Left renal pelvis (tissue), 4 donors: ENCODE results near the gene MAD1L1. TPM values are rescaled to one million over a fixed set of nuclear protein-coding genes. Genes with fewer than 3 reads are reported as not detected.

Source experiments
- DNase-seq, 4 donors: peaks; one replicate each; pipeline ENCODE4 v3.0.0-alpha.2; 2013; ENCODE audit warnings: low read depth in 4 of 4, low spot score in 3 of 4
- polyA plus RNA-seq, 4 donors: library from polyadenylated mRNA; unstranded; fragments of 120-200 nt; gene quantifications; one replicate each; pipeline ENCODE4 v1.2.1, GENCODE V29; 2013; ENCODE audit not compliant: insufficient read length in 4 of 4

MAD1L1 gene
- polyA plus RNA-seq, 4 donors, result 18.9 to 24.5 (median 21.3) TPM

DNA sequence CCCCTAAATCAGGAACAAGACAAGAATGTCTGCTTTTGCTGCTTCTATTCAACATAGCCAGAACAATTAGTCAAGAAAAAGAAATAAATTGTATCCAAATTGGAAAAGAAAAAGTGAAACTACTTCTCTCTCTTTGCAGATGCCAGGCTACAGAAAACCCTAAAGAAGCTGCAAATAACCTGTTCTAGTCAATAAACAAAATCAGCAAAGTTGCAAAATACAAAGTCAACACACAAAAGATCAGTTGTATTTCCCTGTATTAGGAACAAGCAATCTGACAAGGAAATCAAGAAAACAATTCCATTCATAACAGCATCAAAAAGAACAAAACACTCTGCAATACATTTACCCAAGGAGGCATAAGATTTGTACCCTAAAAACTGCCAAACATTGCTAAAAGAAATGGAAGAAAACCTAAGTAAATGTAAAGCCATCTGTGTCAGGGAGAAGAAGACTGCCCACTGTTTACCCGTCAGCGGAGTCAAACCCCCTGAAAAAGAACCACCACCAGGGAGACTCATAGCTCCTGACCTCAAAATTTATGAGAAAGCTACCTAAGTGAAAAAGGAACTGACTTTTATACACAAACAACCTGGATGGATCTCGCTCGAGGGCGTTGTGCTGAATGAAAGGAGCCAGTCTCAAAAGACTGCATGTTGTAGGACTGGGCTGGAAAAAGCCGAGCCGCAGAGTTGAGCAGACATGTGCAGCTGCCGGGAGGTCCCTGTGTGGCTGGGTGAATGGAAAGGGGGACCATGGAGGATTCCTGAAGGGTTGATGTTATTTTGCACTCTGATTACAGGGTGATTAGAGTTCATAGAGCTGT is 263.1 kb downstream of the MAD1L1 start:
- no peak for DNase-seq

DNA sequence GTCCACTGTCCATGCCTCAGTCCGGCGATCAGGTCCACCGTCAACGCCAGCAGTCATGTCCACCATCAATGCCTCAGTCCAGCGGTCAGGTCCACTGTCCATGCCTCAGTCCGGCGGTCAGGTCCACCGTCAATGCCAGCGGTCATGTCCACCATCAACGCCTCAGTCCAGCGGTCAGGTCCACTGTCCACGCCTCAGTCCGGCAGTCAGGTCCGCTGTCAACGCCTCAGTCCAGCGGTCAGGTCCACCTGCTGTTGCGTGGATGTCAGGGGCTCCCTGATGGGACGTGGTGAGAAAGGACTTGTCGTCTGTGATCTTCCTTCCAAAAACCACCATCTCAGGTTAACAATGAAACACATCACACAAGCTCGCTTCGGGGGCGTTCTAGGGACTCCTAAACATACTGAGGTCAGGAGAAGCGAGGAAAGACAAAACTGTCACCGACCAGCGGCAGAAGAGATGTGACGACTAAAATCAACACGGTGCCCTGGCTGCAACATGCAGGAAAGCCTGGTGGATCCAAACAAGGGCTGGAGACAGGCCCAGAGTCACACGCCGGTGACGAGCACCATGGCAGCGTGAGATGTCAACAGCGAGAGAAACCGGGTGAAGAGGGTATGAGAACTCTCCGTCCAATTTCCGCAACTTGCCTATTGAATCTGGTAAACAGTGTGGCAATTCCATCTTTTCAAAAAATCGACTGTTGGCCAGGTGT is 264.2 kb downstream of the MAD1L1 start:
- DNase-seq, result no peak

DNA sequence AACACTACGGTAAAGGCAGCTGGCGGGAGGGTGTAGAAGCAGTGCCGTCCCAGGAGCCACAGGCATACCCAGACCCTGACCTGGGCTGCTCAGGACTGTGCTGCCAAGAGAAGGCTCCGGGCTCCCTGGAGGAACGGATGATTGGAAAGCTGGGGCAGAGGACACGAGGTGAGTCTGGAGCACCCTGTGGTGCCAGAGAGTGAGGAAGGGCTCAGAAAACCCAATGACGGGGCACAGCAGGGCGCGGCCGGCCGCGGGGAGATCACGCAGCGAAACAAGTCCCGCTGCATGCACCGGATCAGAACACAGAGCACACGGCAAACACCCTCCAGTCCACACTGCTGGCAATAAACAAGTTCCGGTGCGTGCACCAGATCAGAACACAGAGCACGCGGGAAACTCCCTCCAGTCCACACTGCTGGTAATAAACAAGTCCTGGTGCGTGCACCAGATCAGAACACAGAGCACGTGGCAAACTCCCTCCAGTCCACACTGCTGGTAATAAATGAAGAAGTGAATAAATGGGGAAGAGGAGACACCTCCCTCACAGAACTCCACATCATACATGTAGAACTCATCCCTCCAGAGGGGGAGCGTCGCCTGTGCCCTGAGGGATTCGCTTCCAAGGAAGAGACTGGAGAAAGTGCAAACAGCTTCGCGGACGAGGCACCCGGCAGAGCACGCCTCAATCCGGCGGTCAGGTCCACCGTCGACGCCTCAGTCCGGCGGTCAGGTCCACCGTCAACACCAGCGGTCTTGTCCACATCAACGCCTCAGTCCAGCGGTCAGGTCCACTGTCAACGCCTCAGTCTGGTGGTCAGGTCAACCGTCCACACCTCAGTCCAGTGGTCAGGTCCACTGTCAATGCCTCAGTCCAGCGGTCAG is 265.0 kb downstream of the MAD1L1 start:
- DNase-seq, result no peak

DNA sequence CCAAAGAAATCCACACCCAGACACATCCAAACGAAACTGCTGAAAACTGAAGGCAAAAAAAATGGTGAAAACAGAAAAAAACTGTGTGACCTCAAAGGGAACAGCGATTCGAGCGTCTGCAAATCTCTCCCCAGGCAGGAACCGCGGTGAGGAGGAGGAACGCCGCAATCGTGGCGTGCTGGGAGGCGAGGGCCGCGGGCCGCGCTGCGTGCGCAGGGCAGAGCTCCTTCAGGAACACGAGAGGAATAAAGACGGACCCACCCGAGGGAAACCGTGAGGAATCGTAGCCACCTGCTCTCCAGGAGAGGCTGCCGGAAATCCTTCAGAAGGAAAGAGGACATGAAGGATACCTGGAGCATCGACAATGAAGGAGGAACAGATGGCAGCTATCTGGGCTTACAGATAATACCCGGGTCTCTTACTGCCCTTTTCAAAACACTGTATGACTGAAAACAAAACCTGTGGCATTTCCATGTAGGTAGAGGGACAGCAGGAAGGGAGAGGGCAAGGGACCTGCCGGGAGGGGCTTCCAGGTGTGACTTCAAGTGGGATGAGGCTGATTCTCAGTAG is 266.0 kb downstream of the MAD1L1 start:
- DNase-seq, result no peak

DNA sequence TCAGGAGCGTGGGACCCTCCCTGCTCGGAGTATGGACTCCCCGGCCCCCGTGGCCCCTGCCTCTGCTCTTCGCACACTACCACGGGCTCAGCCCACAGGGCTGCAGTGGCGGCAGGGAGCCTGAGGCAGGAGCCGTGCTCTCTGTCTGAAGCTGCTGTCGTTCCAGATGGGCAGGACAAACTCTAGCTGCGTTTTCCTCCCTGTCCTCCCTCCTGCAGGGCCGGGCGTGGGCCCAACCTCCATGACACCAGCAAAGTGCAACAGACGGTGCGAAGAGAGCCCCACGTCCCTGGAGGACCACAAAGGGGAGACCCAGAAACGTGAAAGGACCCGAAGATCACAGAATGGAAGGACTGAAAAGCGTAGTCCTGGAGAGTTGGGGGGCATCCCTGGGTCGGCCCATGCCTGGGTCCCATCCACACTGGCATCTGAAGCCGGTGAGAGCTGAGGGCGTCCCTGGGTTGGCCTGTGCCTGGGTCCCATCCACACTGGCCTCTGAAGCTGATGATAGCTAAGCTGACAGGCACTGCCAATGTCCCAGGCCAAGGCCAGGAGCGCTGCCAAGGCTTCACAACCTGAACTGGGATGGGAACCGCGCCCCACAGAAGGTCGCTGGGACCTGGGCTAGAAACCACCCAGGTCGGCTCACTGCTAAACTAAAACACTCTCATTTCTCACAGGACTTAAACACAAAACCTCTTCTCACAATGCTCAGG is 267.0 kb downstream of the MAD1L1 start:
- DNase-seq, result no peak

DNA sequence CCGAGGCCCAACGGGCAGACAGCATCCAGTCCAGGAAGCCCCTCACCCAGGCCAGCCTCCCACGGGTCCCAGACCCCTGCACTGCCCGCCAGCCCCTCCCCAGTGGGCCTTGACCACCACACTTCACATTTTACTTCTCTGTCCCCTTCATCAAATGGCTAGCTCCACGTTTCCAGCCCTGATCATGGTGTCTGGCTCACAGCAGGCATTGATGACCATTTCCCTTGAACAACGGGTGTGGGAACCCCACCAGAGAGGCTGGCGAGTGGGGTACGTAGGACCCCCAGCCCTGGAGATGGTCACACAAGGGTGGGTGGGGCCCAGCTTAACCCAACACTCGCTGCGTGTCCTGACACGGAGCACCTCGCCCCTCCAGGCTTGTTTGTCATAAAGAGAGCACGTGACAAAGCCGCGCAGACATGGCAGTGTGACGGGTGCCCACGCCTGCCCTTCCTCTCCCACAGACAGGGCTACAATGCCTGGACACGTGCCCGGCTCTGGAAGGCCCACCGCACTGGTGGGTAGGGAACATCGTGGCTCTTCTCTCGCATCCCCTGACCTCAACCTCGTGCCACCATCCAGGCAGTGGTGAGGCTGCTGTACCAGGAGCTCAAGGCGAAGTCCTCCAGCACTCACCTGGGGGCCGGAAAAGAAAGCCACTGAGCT is 267.7 kb downstream of the MAD1L1 start:
- DNase-seq, result no peak

DNA sequence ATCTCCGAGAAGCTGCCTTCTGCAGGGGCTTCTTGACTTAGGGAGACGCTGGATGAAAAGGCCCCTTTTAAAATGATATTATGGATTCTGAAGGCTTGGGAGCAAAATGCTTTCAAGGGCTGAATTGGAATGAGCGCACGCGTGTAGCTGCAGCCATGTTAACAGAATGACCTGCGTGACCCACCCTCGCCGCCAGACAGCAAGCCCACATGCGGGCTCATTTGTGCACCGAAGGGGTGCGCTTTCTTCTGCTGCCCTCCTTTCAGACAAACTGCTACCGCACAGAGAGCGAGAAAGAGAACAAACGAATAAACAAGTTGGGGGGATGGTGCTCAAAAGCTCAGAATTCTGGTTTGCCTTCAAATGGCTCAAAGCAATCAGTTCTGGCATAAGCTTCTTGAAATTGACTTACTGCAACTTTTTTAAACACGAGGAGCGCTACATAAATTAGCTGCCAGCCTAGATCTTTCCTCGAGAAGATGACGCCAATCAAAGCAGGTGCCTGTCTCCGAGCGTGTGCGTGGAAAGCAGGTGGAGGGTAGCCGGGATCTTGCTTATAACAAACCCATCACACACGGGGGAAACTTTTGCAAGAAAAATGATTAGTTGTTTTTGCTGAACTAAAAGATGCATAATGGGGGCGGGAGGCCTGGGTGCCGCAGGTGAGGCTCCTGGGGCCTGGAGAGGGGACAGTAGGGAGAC is 268.4 kb downstream of the MAD1L1 start:
- no peak for DNase-seq

DNA sequence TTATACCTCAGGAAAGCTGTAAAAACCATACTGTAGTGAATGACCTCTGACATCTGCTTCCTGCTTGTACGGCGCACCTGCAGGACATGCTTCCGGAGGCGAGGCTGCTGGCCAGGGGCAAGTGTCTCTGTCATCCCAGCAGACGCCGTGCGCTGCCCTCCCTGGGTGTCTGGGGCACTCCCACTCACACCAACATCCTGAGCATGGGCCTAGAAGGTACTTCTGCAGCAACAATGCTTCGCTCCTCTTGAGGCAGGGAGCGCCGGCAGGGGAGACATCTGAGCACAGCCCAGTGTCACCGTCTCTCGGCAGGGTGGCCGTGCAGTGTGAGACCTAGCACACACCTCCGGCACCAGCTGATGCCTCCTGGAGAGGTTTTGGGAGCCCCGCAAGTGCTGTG is 269.2 kb downstream of the MAD1L1 start:
- DNase-seq, result no peak

DNA sequence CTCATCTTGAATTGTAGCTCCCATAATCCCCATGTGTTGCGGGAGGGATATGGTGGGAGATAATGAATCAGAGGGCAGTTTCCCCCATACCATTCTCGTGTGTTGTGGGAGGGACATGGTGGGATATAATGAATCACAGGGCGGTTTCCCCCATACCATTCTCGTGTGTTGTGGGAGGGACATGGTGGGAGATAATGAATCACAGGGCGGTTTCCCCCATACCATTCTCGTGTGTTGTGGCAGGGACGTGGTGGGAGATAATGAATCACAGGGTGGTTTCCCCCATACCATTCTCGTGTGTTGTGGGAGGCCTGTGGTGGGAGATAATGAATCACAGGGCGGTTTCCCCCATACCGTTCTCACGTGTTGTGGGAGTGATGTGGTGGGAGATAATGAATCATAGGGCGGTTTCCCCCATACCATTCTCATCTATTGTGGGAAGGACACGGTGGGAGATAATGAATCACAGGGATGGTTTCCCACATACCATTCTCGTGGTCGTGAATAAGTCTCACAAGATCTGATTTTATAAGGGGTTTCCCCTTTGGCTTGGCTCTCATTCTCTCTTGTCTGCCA is 271.0 kb downstream of the MAD1L1 start:
- no peak for DNase-seq

DNA sequence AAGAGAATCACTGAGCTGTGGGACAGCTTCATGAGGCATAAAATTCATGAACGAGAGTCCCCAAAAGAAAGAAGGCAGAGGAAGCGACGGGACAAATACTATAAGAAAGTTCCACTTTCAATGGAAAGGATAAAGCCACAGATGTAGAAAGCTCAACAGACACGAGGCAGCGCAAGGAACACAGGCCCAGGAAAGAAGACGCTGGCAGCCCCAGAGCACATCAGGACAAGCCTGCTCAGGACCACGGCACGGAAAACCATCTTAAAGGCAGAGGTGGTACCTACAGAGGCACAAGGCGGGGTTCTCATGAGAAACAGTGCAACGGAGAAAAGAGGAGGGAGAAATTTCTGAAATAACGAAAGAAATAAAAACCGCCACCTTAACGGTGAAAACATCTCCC is 273.4 kb downstream of the MAD1L1 start:
- no peak for DNase-seq

DNA sequence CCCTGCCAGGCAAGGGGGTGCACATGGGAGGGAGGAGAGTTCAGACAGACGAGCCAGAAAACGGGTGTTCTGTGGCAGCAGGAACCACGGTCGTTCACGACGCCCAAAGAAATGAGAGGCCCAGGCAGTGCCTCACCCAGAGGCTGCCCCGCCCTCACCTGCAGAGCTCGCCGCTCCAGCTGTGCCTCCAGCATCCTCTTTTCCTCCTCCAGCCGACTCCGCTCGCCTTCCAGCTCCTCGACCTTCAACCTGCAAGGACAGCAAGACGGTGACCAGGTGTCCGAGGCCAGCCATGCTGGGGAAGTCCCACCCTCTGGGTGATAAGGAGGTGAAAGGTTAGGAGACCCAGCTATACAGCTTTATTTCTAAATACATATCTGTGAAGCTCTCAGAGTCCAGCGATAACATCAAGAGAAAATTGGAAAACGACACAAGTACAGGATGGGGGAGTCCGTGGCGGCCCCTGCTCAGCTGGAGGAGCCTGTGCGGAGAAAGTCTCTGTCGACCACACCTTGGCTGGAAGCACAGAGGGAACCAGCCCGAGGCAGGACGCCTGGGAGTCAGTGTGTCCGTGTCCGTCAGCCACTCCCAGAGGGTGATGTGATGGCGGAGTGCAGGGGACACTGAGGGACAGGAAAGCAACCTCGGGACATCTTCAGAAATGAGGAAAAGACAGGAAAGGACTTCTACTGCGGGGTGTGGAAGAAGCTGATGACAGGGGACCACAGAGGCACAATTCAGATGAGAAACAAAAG is 275.1 kb downstream of the MAD1L1 start:
- DNase-seq, result no peak

DNA sequence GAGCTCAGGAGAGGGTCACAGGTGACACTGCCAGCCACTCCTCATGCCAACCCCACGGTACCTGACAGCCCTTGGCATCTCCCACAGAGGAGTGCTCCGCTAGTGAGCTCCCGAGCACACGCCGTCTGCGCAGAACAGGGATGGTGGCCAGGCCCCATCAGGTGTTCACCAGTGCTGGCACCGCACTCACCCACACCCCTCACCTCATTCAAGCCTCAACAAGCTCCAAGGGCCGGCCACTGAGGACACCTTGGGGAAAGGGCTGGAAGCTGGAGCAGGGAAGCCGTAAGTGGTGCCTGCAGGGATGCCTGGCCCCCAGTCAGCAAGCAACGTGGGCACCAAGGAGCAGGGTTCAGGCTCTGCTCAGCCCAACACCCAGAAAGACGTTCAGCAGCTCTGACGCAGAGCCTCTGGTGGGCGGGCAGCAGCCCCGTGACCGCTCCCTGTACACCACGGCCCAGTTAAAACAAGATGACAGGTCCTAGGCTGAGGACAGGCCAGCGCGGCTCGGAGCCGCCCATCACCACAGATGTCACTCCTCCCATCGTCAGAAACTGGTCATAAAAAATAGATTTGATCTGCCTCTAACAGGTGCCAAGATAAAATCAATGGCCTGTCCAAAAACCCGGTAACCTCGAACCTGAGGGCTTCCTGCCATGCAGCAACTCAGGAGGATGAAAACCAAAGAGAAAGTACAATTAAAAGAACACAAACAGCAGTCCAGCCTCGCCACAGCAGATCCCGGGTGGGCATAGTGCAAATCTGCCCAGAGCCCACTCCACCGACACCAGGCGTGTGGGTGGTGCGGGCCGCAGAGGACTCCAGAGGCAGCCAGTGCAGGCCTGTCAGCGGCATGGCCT is 275.9 kb downstream of the MAD1L1 start:
- DNase-seq, result no peak

DNA sequence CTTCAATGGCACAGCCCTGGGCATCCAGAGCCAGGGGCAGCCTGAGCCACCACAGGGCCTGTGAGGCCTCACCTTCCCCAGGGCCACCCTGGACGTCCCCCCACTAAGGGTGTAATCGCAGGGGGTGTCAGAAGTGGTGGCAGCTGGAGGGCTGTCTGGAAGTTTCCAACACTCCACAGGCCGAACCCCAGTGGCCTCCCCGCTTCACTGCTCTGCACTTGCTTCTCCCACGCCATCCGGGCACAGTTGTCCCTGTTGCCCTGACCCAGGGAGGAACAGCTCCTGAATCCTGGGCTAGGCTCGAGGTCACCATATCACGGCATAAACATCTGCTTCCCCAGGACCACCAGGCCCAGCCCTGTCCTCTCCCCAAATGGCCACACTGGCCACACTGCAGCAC is 276.6 kb downstream of the MAD1L1 start:
- no peak for DNase-seq

DNA sequence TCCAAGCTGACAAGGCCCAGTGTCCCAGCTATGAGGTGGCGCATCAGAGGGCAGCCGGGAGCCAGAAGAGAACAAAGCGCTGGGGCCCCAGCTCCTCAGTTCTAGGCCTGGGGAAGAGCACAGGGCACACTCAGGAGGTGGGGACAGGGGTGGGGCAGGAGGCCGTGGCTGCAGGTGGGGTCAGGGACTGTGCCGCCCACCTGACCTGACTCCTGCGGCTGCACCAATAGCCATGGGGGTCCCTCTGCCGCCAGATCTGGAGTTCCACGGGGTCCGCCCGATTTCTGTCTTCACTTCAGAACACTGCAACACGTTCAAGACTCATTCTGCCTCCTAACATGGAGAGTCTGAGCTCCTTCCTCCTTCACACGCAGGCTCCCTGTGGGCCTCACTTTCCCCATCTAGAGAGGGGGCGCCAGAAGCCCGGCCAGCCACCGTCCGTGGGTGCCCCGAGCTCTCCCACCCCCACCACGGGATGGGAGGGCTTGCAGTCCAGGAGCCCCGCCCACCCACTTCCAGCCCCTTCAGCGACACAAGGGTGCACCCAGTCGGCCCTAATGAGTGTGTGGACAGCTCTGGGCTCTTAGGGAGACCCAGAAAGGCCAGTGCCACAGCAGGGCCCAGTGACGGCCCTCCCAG is 278.3 kb downstream of the MAD1L1 start:
- DNase-seq, result no peak

DNA sequence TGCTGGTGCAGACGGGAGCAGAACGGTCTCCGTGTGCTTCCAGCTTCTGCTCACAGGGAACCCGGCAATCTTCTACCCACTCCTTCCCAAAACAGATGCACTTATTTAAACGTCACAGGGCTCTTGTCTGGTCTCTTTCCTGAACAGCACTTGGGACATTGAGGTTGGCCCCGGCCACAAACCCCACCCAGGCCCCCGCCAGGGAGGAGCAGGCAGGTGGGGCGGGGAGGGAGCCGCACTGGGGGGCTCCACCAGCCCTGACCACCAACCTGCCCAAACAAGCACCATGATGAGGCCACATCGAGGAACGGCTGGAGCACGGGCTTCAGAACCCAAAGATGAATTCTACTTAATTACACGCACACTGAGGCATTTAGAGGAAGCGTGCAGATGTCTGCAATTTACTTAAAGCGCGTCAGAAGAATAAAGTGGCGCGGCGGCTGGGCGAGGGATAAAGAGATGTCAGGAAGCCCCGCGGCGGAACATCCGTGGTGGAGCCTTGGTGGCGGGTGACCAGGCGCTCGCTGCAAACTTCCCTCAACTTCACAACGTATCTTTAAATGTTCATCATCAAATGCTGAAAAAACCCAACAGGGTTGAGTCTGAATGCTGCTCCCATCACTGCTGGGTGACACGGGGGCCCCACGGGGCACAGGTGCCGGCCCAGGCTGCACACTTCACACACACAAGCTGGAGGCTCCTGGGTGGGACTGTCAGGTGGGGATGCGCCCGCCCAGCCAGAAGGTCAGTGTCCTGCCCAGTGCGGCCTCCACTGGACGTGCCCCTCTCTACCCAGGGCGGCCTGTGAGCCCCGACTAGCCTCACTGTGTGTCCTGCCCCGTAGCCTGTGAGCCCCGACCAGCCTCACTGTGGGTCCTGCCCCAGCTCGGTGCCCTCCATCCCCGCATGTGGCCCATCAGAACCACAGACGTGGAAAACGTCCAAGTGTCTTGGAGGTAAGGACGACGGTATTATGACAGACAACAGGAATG is 279.2 kb downstream of the MAD1L1 start:
- no peak for DNase-seq
